ENCODE results near the gene ERMN. TPM values are rescaled to one million over a fixed set of nuclear protein-coding genes. Genes with fewer than 3 reads are reported as not detected.

Gene ERMN
- total RNA-seq, 1 donor: 1.4 TPM

- peaks cover 30% of the 10 kb centered on the region for H3K36me3 ChIP-seq (ENCODE audit: insufficient read depth, low read length)
- no peak for TF ChIP-seq CTCF (IDR thresholded peaks at IDR 0.05; ENCODE audit: extremely low read depth, low read depth, low read length)
- no peaks in the 10 kb centered on the region for H3K27me3 ChIP-seq (ENCODE audit: insufficient read depth, low read length)
- H4K20me1 ChIP-seq (ENCODE audit: insufficient read depth, low read length): no peaks in the 10 kb centered on the region
- no peak for DNase-seq (ENCODE audit: insufficient read length, low spot score, missing footprints)
- peak overlapping the region; percentile 15 for H3K4me2 ChIP-seq (ENCODE audit: insufficient read depth, low read length)
- H2AFZ ChIP-seq (ENCODE audit: low read length): no peak overlapping the region
- no peaks in the 10 kb centered on the region for H3K9me3 ChIP-seq (ENCODE audit: low read depth, low read length)
- H3K27ac ChIP-seq (ENCODE audit: low read depth, low read length): peak overlapping the region; percentile 62
- peaks cover 32% of the 10 kb centered on the region for H3K4me1 ChIP-seq (ENCODE audit: insufficient read depth, low read length)
- H3K4me3 ChIP-seq (ENCODE audit: insufficient read depth, low read length): no peak overlapping the region
- H3K79me2 ChIP-seq (ENCODE audit: insufficient read depth, low read length): no peaks in the 10 kb centered on the region
Observed at GRCh38 chr2:157304811-157305722, 20.6 kb downstream of the ERMN start.

- H3K9me3 ChIP-seq (ENCODE audit: low read depth, low read length): no peaks in the 10 kb centered on the region
- no peaks in the 10 kb centered on the region for H3K79me2 ChIP-seq (ENCODE audit: insufficient read depth, low read length)
- H3K27ac ChIP-seq (ENCODE audit: low read depth, low read length): no peak overlapping the region
- no peak overlapping the region for H2AFZ ChIP-seq (ENCODE audit: low read length)
- no peak overlapping the region for H3K4me3 ChIP-seq (ENCODE audit: insufficient read depth, low read length)
- H3K4me1 ChIP-seq (ENCODE audit: insufficient read depth, low read length): peaks cover 32% of the 10 kb centered on the region
- no peaks in the 10 kb centered on the region for H3K27me3 ChIP-seq (ENCODE audit: insufficient read depth, low read length)
- TF ChIP-seq CTCF (IDR thresholded peaks at IDR 0.05; ENCODE audit: extremely low read depth, low read depth, low read length): no peak
- no peaks in the 10 kb centered on the region for H4K20me1 ChIP-seq (ENCODE audit: insufficient read depth, low read length)
- DNase-seq (ENCODE audit: insufficient read length, low spot score, missing footprints): no peak
- H3K36me3 ChIP-seq (ENCODE audit: insufficient read depth, low read length): peaks cover 16% of the 10 kb centered on the region
- H3K4me2 ChIP-seq (ENCODE audit: insufficient read depth, low read length): no peak overlapping the region
Observed at GRCh38 chr2:157303612-157304011, 22.0 kb downstream of the ERMN start.

- Histone ChIP-seq H3K36me3 (ENCODE audit: insufficient read depth, low read length) (peaks cover 8% of the 10 kb centered on the region), H3K4me1 (ENCODE audit: insufficient read depth, low read length) (peaks cover 32% of the 10 kb centered on the region), H4K20me1 (ENCODE audit: insufficient read depth, low read length) (no peaks in the 10 kb centered on the region), H3K9me3 (ENCODE audit: low read depth, low read length) (no peaks in the 10 kb centered on the region), H3K4me3 (ENCODE audit: insufficient read depth, low read length) (no peak overlapping the region), H2AFZ (ENCODE audit: low read length) (no peak overlapping the region), H3K79me2 (ENCODE audit: insufficient read depth, low read length) (no peaks in the 10 kb centered on the region), H3K27ac (ENCODE audit: low read depth, low read length) (no peak overlapping the region), H3K27me3 (ENCODE audit: insufficient read depth, low read length) (no peaks in the 10 kb centered on the region), H3K4me2 (ENCODE audit: insufficient read depth, low read length) (no peak overlapping the region)
- peak; percentile 75 for TF ChIP-seq CTCF (IDR thresholded peaks at IDR 0.05; ENCODE audit: extremely low read depth, low read depth, low read length)
- peak; percentile 70 for DNase-seq (ENCODE audit: insufficient read length, low spot score, missing footprints)
Observed at GRCh38 chr2:157302492-157303099, 23.0 kb downstream of the ERMN start.

GRCh38 chr2:157301307-157301706 lies 24.3 kb downstream of the ERMN start:
- Histone ChIP-seq H3K4me1 (ENCODE audit: insufficient read depth, low read length) (peaks cover 23% of the 10 kb centered on the region), H3K4me3 (ENCODE audit: insufficient read depth, low read length) (no peak overlapping the region), H3K27me3 (ENCODE audit: insufficient read depth, low read length) (no peaks in the 10 kb centered on the region), H3K36me3 (ENCODE audit: insufficient read depth, low read length) (peaks cover 19% of the 10 kb centered on the region), H3K4me2 (ENCODE audit: insufficient read depth, low read length) (no peak overlapping the region), H3K9me3 (ENCODE audit: low read depth, low read length) (no peaks in the 10 kb centered on the region), H2AFZ (ENCODE audit: low read length) (no peak overlapping the region), H4K20me1 (ENCODE audit: insufficient read depth, low read length) (no peaks in the 10 kb centered on the region), H3K27ac (ENCODE audit: low read depth, low read length) (no peak overlapping the region), H3K79me2 (ENCODE audit: insufficient read depth, low read length) (no peaks in the 10 kb centered on the region)
- no peak for TF ChIP-seq CTCF (IDR thresholded peaks at IDR 0.05; ENCODE audit: extremely low read depth, low read depth, low read length)
- DNase-seq (ENCODE audit: insufficient read length, low spot score, missing footprints): no peak
